HFFc6 (cell line): ENCODE data around the gene CACNA2D1. TPM values are rescaled to one million over a fixed set of nuclear protein-coding genes. Genes with fewer than 3 reads are reported as not detected.

Source experiments
- DNase-seq: peaks from one replicate; pipeline ENCODE4 v3.0.0-alpha.2; 2018
- H3K27ac Mint-ChIP-seq: 2 replicates; pipeline ENCODE4 v1.8.0; 2020; ENCODE audit warnings: mild to moderate bottlenecking, mixed read lengths
- H3K27me3 Mint-ChIP-seq: 2 replicates; pipeline ENCODE4 v1.8.0; 2021; ENCODE audit warnings: mild to moderate bottlenecking, moderate library complexity, mixed read lengths; ENCODE audit not compliant: insufficient read depth
- H3K36me3 Mint-ChIP-seq: 2 replicates; pipeline ENCODE4 v1.8.0; 2021; ENCODE audit warnings: low read depth, mixed read lengths
- H3K4me1 Mint-ChIP-seq: 2 replicates; pipeline ENCODE4 v1.8.0; 2020; ENCODE audit warnings: low read depth, mixed read lengths
- H3K4me3 Mint-ChIP-seq: 2 replicates; pipeline ENCODE4 v1.8.0; 2020; ENCODE audit warnings: mild to moderate bottlenecking, moderate library complexity, mixed read lengths
- H3K9me3 Mint-ChIP-seq: 2 replicates; pipeline ENCODE4 v1.8.0; 2020; ENCODE audit warnings: mild to moderate bottlenecking, mixed read lengths
- total RNA-seq, 6 experiments: library from RNA; stranded (reverse); fragmentation: NEBNext Ultra II Directional; extraction: Animal tissue kit (Norgen Biotek cat#: 25700); gene quantifications; 2 replicates in 1 of 6; 3 replicates in 5 of 6; pipeline ENCODE4 v1.2.3, GENCODE V29; 2021
- TF ChIP-seq, protein P1 (sequence below): fragments of 200-600 bp; sonication (generic); IDR thresholded peaks from 2 replicates; pipeline ENCODE4 v1.5.0; 2021; ENCODE audit warnings: antibody characterized with exemption, mild to moderate bottlenecking

Gene CACNA2D1
- total RNA-seq, 6 experiments from 2014 or later, result 34.9 to 43.6 (median 36.8) TPM

DNA sequence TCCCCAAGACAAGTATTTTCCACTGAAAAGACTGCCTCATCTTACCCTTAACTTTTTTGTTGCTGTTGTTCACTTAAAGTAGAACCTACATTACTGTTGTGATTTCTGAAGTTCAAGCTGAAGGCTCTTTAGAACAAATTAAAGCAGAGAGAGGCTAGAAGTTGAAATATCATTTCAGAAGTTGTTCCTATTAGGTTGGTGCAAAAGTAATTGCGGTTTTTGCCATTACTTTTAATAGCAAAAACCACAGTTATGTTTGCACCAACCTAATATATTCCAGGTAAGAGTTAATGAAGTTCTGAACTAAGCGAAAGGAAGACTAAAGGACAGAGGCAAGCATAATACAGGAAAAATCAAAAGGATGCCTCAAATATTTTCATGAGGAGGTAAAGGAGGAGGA is 153.7 kb downstream of the CACNA2D1 start:
- Mint-ChIP-seq H3K4me3 (no peak overlapping the region), H3K4me1 (peaks cover 48% of the 10 kb centered on the region), H3K27ac (no peak overlapping the region), H3K9me3 (peaks cover 3% of the 10 kb centered on the region), H3K27me3 (no peaks in the 10 kb centered on the region), H3K36me3 (peaks cover 13% of the 10 kb centered on the region)
- TF ChIP-seq, protein P1, sequence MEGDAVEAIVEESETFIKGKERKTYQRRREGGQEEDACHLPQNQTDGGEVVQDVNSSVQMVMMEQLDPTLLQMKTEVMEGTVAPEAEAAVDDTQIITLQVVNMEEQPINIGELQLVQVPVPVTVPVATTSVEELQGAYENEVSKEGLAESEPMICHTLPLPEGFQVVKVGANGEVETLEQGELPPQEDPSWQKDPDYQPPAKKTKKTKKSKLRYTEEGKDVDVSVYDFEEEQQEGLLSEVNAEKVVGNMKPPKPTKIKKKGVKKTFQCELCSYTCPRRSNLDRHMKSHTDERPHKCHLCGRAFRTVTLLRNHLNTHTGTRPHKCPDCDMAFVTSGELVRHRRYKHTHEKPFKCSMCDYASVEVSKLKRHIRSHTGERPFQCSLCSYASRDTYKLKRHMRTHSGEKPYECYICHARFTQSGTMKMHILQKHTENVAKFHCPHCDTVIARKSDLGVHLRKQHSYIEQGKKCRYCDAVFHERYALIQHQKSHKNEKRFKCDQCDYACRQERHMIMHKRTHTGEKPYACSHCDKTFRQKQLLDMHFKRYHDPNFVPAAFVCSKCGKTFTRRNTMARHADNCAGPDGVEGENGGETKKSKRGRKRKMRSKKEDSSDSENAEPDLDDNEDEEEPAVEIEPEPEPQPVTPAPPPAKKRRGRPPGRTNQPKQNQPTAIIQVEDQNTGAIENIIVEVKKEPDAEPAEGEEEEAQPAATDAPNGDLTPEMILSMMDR, result no peak
- no peak for DNase-seq

DNA sequence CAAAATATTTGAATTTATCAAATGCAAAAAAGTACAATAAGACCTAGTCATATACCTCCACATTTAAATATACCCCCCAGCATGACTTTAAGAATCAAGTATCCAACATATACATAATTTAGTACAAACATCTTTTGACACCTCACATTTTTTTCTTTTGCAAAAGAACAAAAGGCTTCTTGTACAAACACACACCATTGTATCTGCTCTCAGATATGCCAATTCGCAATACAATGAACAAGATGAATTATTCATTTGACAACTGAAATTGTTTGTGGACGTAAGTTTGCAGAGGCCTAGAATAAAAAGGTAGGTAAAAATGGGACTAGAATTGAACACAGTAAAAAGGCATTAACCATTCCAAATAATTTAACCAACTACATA is 154.4 kb downstream of the CACNA2D1 start:
- H3K4me3 Mint-ChIP-seq, result no peak overlapping the region
- peaks cover 12% of the 10 kb centered on the region for H3K36me3 Mint-ChIP-seq
- peaks cover 41% of the 10 kb centered on the region for H3K4me1 Mint-ChIP-seq
- H3K9me3 Mint-ChIP-seq, result peaks cover 4% of the 10 kb centered on the region
- TF ChIP-seq, protein P1, result no peak
- no peak for DNase-seq
- H3K27ac Mint-ChIP-seq, result no peak overlapping the region
- H3K27me3 Mint-ChIP-seq, result no peaks in the 10 kb centered on the region

DNA sequence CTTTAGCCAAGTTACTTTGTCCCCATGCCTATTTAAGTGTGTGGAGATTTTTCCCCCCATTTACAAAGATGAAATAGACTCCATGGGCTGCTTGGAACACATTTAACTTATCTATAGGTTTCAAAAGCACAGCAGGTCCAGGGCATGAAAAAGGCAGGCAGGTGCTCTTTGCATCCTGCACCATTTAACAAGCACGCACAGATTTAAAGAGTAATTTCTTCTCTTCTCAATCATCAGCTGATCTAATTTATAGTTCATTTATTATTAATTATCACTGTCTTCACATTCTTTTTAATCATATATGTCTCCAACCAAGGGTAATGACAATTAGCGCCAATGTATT is 156.8 kb downstream of the CACNA2D1 start:
- peaks cover 27% of the 10 kb centered on the region for H3K4me1 Mint-ChIP-seq
- no peaks in the 10 kb centered on the region for H3K27me3 Mint-ChIP-seq
- peaks cover 4% of the 10 kb centered on the region; the same call in 1 of the 2 replicates for H3K9me3 Mint-ChIP-seq
- H3K4me3 Mint-ChIP-seq, result no peak overlapping the region
- TF ChIP-seq, protein P1, result no peak
- H3K27ac Mint-ChIP-seq, result no peak overlapping the region
- no peak for DNase-seq
- H3K36me3 Mint-ChIP-seq, result peaks cover 5% of the 10 kb centered on the region

DNA sequence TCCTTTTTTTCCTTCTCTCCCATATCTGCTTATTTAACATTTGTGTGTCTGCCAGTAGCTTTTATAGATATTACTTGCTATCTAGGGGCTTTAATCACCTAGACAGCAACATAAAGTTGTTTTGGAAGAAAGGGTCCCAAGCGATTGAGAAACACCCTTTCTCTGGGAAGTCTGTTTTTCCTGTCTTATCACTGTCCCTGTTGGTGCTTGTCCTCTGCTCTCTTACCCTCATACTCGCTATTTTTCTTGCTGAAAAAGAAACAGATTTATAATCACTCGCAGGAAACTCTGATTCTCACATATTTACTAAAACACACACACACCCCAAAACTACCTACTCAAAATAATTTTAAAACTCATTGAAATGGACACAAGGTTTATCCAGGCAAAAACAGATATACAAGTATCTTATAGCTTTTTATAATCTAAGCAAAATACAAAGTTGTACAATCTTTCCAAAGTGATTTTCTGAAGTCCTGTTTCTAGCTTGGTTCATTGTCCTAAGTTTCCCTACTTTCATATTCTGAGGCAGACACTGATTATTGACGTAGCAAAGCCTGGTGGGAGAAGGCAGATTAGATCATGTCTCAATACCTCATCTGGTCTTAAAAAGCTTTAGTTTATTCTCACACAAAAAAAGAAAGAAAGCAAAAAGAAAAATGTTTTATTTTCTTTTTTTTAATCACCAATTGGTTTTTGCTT is 157.3 kb downstream of the CACNA2D1 start:
- DNase-seq, result no peak

DNA sequence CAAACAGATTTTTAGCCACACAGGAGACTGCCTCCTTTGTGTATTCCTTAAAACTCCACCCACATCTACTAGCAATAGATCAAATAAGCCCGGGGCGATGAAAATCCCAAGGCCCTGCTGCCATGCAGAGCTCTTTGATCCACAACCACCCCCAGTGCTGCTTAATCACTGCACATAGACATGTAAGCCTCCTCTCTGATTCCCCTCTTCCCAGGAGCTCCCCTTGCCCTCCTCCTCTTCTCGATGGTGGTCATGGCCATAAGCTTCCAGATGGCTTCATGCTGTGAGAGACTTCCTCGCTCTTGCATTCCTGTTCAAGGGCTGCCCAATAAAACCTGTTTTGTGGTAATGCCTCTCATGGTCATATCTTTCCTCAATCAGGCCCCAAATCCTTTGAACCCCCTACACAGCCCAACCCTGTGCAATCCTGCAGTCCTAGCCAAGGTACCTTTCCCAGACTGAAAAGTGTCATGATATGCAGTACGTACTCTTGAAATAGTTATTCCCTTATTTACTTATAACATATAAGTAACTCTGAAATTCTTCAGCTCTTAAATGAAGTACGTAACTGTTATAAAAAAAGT is 158.5 kb downstream of the CACNA2D1 start:
- no peak overlapping the region for H3K4me3 Mint-ChIP-seq

More for the DNA sequence above, 157.3 kb downstream of the CACNA2D1 start:
- Mint-ChIP-seq H3K4me1 (peaks cover 24% of the 10 kb centered on the region), H3K36me3 (peaks cover 5% of the 10 kb centered on the region; the same call in 1 of the 2 replicates), H3K4me3 (no peak overlapping the region), H3K9me3 (peaks cover 4% of the 10 kb centered on the region; the same call in 1 of the 2 replicates), H3K27ac (no peak overlapping the region), H3K27me3 (no peaks in the 10 kb centered on the region)
- TF ChIP-seq, protein P1, result no peak

More for the DNA sequence above, 158.5 kb downstream of the CACNA2D1 start:
- Mint-ChIP-seq H3K27me3 (no peaks in the 10 kb centered on the region), H3K27ac (no peak overlapping the region), H3K9me3 (peaks cover 4% of the 10 kb centered on the region; the same call in 1 of the 2 replicates), H3K36me3 (peaks cover 5% of the 10 kb centered on the region; the same call in 1 of the 2 replicates), H3K4me1 (peaks cover 24% of the 10 kb centered on the region)
- no peak for DNase-seq
- TF ChIP-seq, protein P1, result no peak
